Activated naive CD4-positive, alpha-beta T cell treated with anti-CD3 and anti-CD28 coated beads for 36 hours (primary cell): ENCODE results near the gene ESR2. TPM values are rescaled to one million over a fixed set of nuclear protein-coding genes. Genes with fewer than 3 reads are reported as not detected.
A peak's percentile ranks its signal among the peaks of the same experiment; 100 is the strongest.

Source experiments
- CTCF ChIA-PET: fragments of 350-600 bp; sonication (Branson Sonifier 250); formaldehyde crosslinking; loops from one replicate; lab custom pipeline; 2021; ENCODE audit warnings: antibody characterized with exemption; lab: Charles Lee
- DNase-seq: peaks from one replicate; pipeline ENCODE4 v3.0.0-alpha.2; 2020
- H3K27ac Mint-ChIP-seq: one replicate; pipeline ENCODE4 v1.8.0; 2021; ENCODE audit warnings: mild to moderate bottlenecking, mixed read lengths
- H3K27me3 Mint-ChIP-seq: one replicate; pipeline ENCODE4 v1.8.0; 2021; ENCODE audit warnings: low read depth, mixed read lengths
- H3K36me3 Mint-ChIP-seq: one replicate; pipeline ENCODE4 v1.8.0; 2021; ENCODE audit warnings: low read depth, mixed read lengths
- H3K4me1 Mint-ChIP-seq: one replicate; pipeline ENCODE4 v1.8.0; 2021; ENCODE audit warnings: low read depth, mixed read lengths
- H3K4me3 Mint-ChIP-seq: one replicate; pipeline ENCODE4 v1.8.0; 2021; ENCODE audit warnings: mild to moderate bottlenecking, moderate library complexity, mixed read lengths
- H3K9me3 Mint-ChIP-seq: one replicate; pipeline ENCODE4 v1.8.0; 2021; ENCODE audit warnings: mixed read lengths
- intact Hi-C: fragments of 100-400 bp; cut with micrococcal nuclease; formaldehyde crosslinking; loops from one replicate; pipeline ENCODE4 v1.15.1; 2023
- total RNA-seq, 2 experiments: library from RNA; stranded (reverse); gene quantifications; one replicate each; pipeline ENCODE4 v1.2.3, GENCODE V29; 2021

The ESR2 gene
- total RNA-seq, 2 experiments from 2014 or later, result 0.27 to 0.43 TPM

GRCh38 chr14:64117671-64118402, 176.3 kb downstream of the ESR2 start:
- Mint-ChIP-seq H3K36me3 (peaks cover 14% of the 10 kb centered on the region), H3K9me3 (no peaks in the 10 kb centered on the region), H3K4me3 (no peak overlapping the region), H3K27ac (no peak overlapping the region), H3K4me1 (peaks cover 2% of the 10 kb centered on the region), H3K27me3 (no peaks in the 10 kb centered on the region)
- intact Hi-C loops, result no loop called here
- CTCF ChIA-PET, result no interaction called here
- DNase-seq, result no peak

GRCh38 chr14:64115401-64115800, 178.8 kb downstream of the ESR2 start:
- H3K4me1 Mint-ChIP-seq, result peaks cover 2% of the 10 kb centered on the region
- no peak overlapping the region for H3K27ac Mint-ChIP-seq
- intact Hi-C loops, result no loop called here
- CTCF ChIA-PET, result no interaction called here
- DNase-seq, result no peak
- no peaks in the 10 kb centered on the region for H3K9me3 Mint-ChIP-seq
- H3K27me3 Mint-ChIP-seq, result no peaks in the 10 kb centered on the region
- no peak overlapping the region for H3K4me3 Mint-ChIP-seq
- peaks cover 10% of the 10 kb centered on the region for H3K36me3 Mint-ChIP-seq

GRCh38 chr14:64114796-64115195, 179.4 kb downstream of the ESR2 start:
- Mint-ChIP-seq H3K27me3 (no peaks in the 10 kb centered on the region), H3K9me3 (no peaks in the 10 kb centered on the region), H3K4me3 (no peak overlapping the region), H3K36me3 (peaks cover 10% of the 10 kb centered on the region), H3K4me1 (peaks cover 2% of the 10 kb centered on the region), H3K27ac (no peak overlapping the region)
- DNase-seq, result no peak
- CTCF ChIA-PET, result interaction anchor here (0.6 kb wide), 1 partner anchor 36 kb away, joined by 3 read pairs; no protein-coding TSS in a partner anchor
- intact Hi-C loops, result no loop called here

- DNase-seq, result no peak
- Mint-ChIP-seq H3K36me3 (peaks cover 9% of the 10 kb centered on the region), H3K9me3 (no peaks in the 10 kb centered on the region), H3K27ac (no peak overlapping the region), H3K4me3 (no peak overlapping the region), H3K4me1 (no peaks in the 10 kb centered on the region), H3K27me3 (no peaks in the 10 kb centered on the region)
- CTCF ChIA-PET, result interaction anchor here (0.6 kb wide), 1 partner anchor 658 kb away, joined by 3 read pairs; no protein-coding TSS in a partner anchor
- intact Hi-C loops, result no loop called here
Observed at GRCh38 chr14:64114166-64114565, 180.0 kb downstream of the ESR2 start.

- Mint-ChIP-seq H3K4me1 (no peaks in the 10 kb centered on the region), H3K9me3 (no peaks in the 10 kb centered on the region), H3K36me3 (peaks cover 8% of the 10 kb centered on the region), H3K27ac (no peak overlapping the region), H3K27me3 (no peaks in the 10 kb centered on the region), H3K4me3 (no peak overlapping the region)
- intact Hi-C loops, result no loop called here
- DNase-seq, result no peak
- CTCF ChIA-PET, result interaction anchor here (0.6 kb wide), 1 partner anchor 660 kb away, joined by 3 read pairs; no protein-coding TSS in a partner anchor
Observed at GRCh38 chr14:64112867-64113678, 181.1 kb downstream of the ESR2 start.

GRCh38 chr14:64110802-64111201, 183.4 kb downstream of the ESR2 start:
- H3K4me1 Mint-ChIP-seq, result no peaks in the 10 kb centered on the region
- DNase-seq, result no peak
- H3K4me3 Mint-ChIP-seq, result no peak overlapping the region
- H3K9me3 Mint-ChIP-seq, result no peaks in the 10 kb centered on the region
- peaks cover 8% of the 10 kb centered on the region for H3K36me3 Mint-ChIP-seq
- H3K27me3 Mint-ChIP-seq, result no peaks in the 10 kb centered on the region
- H3K27ac Mint-ChIP-seq, result no peak overlapping the region
- intact Hi-C loops, result no loop called here
- CTCF ChIA-PET, result no interaction called here

GRCh38 chr14:64109819-64110554, 184.2 kb downstream of the ESR2 start:
- no peaks in the 10 kb centered on the region for H3K27me3 Mint-ChIP-seq
- H3K9me3 Mint-ChIP-seq, result no peaks in the 10 kb centered on the region
- H3K4me1 Mint-ChIP-seq, result no peaks in the 10 kb centered on the region
- H3K36me3 Mint-ChIP-seq, result peaks cover 8% of the 10 kb centered on the region
- intact Hi-C loops, result no loop called here
- no peak overlapping the region for H3K27ac Mint-ChIP-seq
- no peak for DNase-seq
- CTCF ChIA-PET, result no interaction called here
- H3K4me3 Mint-ChIP-seq, result no peak overlapping the region

GRCh38 chr14:64107438-64107837, 186.7 kb downstream of the ESR2 start:
- no peak for DNase-seq
- intact Hi-C loops, result no loop called here
- Mint-ChIP-seq H3K27ac (no peak overlapping the region), H3K4me3 (no peak overlapping the region), H3K9me3 (no peaks in the 10 kb centered on the region), H3K4me1 (no peaks in the 10 kb centered on the region), H3K36me3 (peaks cover 14% of the 10 kb centered on the region), H3K27me3 (no peaks in the 10 kb centered on the region)
- CTCF ChIA-PET, result no interaction called here

- no peak overlapping the region for H3K4me3 Mint-ChIP-seq
- peaks cover 24% of the 10 kb centered on the region for H3K36me3 Mint-ChIP-seq
- intact Hi-C loops, result no loop called here
- no peaks in the 10 kb centered on the region for H3K9me3 Mint-ChIP-seq
- no peaks in the 10 kb centered on the region for H3K27me3 Mint-ChIP-seq
- no peak overlapping the region for H3K27ac Mint-ChIP-seq
- CTCF ChIA-PET, result interaction anchor here (0.6 kb wide), 1 partner anchor 11 kb away, joined by 3 read pairs; no protein-coding TSS in a partner anchor
- no peak for DNase-seq
- H3K4me1 Mint-ChIP-seq, result peaks cover 4% of the 10 kb centered on the region
Observed at GRCh38 chr14:64098120-64098519, 196.1 kb downstream of the ESR2 start.

GRCh38 chr14:64095620-64096019, 198.6 kb downstream of the ESR2 start:
- H3K4me1 Mint-ChIP-seq, result peaks cover 4% of the 10 kb centered on the region
- H3K27me3 Mint-ChIP-seq, result no peaks in the 10 kb centered on the region
- no peaks in the 10 kb centered on the region for H3K9me3 Mint-ChIP-seq
- no peak overlapping the region for H3K27ac Mint-ChIP-seq
- no peak overlapping the region for H3K4me3 Mint-ChIP-seq
- intact Hi-C loops, result no loop called here
- CTCF ChIA-PET, result no interaction called here
- H3K36me3 Mint-ChIP-seq, result peaks cover 22% of the 10 kb centered on the region
- DNase-seq, result peak; percentile 37

GRCh38 chr14:64092940-64093339, 201.2 kb downstream of the ESR2 start:
- DNase-seq, result no peak
- Mint-ChIP-seq H3K9me3 (no peaks in the 10 kb centered on the region), H3K36me3 (peaks cover 11% of the 10 kb centered on the region), H3K27ac (no peak overlapping the region), H3K4me3 (no peak overlapping the region), H3K27me3 (no peaks in the 10 kb centered on the region), H3K4me1 (peaks cover 4% of the 10 kb centered on the region)
- intact Hi-C loops, result no loop called here
- CTCF ChIA-PET, result no interaction called here

- intact Hi-C loops, result no loop called here
- H3K36me3 Mint-ChIP-seq, result peaks cover 9% of the 10 kb centered on the region
- no peak overlapping the region for H3K4me3 Mint-ChIP-seq
- H3K27me3 Mint-ChIP-seq, result no peaks in the 10 kb centered on the region
- CTCF ChIA-PET, result no interaction called here
- H3K9me3 Mint-ChIP-seq, result no peaks in the 10 kb centered on the region
- peaks cover 4% of the 10 kb centered on the region for H3K4me1 Mint-ChIP-seq
- DNase-seq, result no peak
- no peak overlapping the region for H3K27ac Mint-ChIP-seq
Observed at GRCh38 chr14:64092338-64092737, 201.8 kb downstream of the ESR2 start.
